Measurements from ENCODE around the gene ALAS2.
"Not testable (repeated sequence)": the region's sequence is repeated elsewhere in the genome, so short reads cannot be mapped to it uniquely, and the experiment has no call there.

Gene ALAS2
- total RNA-seq: 0 to 14.3 (median 0) reads per million in 18 experiments

- DNase-seq: no peak
Measured at GRCh38 chrX:55030271-55031205, at the start of gene ALAS2. Gene ALAS2 (minus strand): TSS chrX:55030977. CDS start chrX:55026000, 4,977 bp downstream.

GRCh38 chrX:55074851-55075467 lies 44.2 kb upstream of the ALAS2 start, which contains the start of gene PAGE2B:
Gene PAGE2B (plus strand): TSS chrX:55075030. CDS start chrX:55076042, 1,012 bp downstream.
- no peak for DNase-seq

- DNase-seq: no peak
Measured at GRCh38 chrX:55072286-55072685, 41.5 kb upstream of the ALAS2 start.

GRCh38 chrX:55067180-55067579 lies 36.4 kb upstream of the ALAS2 start:
- not testable (repeated sequence) for DNase-seq

- DNase-seq: peak; percentile 11 to 13
Measured at GRCh38 chrX:55057675-55058249, 27.0 kb upstream of the ALAS2 start.

- DNase-seq: peak in 1 of 2 donors; percentile 2
Measured at GRCh38 chrX:55056820-55057674, 26.3 kb upstream of the ALAS2 start.

- not testable (repeated sequence) for DNase-seq
Measured at GRCh38 chrX:55050599-55050998, 19.8 kb upstream of the ALAS2 start.

- no peak for DNase-seq
Measured at GRCh38 chrX:55041514-55041913, 10.7 kb upstream of the ALAS2 start.

GRCh38 chrX:55039471-55039870 lies 8.7 kb upstream of the ALAS2 start:
- no peak for DNase-seq

GRCh38 chrX:55033429-55033828 lies 2.7 kb upstream of the ALAS2 start:
- no peak for DNase-seq

- no peak for DNase-seq
Measured at GRCh38 chrX:55029291-55029690, 1.5 kb downstream of the ALAS2 start.

- DNase-seq: no peak
Measured at GRCh38 chrX:55028611-55029010, 2.2 kb downstream of the ALAS2 start.

- DNase-seq: no peak
Measured at GRCh38 chrX:55028040-55028439, 2.7 kb downstream of the ALAS2 start.

GRCh38 chrX:55026840-55027239 lies 3.9 kb downstream of the ALAS2 start:
- no peak for DNase-seq

- DNase-seq: no peak
Measured at GRCh38 chrX:55026143-55026542, 4.6 kb downstream of the ALAS2 start.

GRCh38 chrX:55014897-55015299 lies 15.9 kb downstream of the ALAS2 start:
- no peak for DNase-seq

- DNase-seq: no peak
Measured at GRCh38 chrX:55011294-55011693, 19.5 kb downstream of the ALAS2 start.

- DNase-seq: peak; percentile 45 to 64
Measured at GRCh38 chrX:55008571-55009358, 22.0 kb downstream of the ALAS2 start.

GRCh38 chrX:55007656-55008055 lies 23.1 kb downstream of the ALAS2 start:
- DNase-seq: no peak

GRCh38 chrX:55006827-55007621 lies 23.8 kb downstream of the ALAS2 start:
- DNase-seq: no peak

GRCh38 chrX:55005256-55005655 lies 25.5 kb downstream of the ALAS2 start:
- peak; percentile 13 to 44 for DNase-seq
